NCI-H1105 (cell line): ENCODE data around the gene SMPD3.

Experiments used
- DNase-seq: peaks from one replicate; lab custom pipeline; 2025; lab: John Stamatoyannopoulos, UW

Gene SMPD3

GRCh38 chr16:68382296-68382718 lies 66.0 kb downstream of the SMPD3 start:
- DNase-seq = no peak

GRCh38 chr16:68381363-68381724 lies 67.0 kb downstream of the SMPD3 start:
- no peak for DNase-seq

- no peak for DNase-seq
These were observed 67.5 kb downstream of the SMPD3 start for GRCh38 chr16:68380676-68381362.

GRCh38 chr16:68380348-68380670 lies 68.0 kb downstream of the SMPD3 start:
- DNase-seq = no peak

GRCh38 chr16:68379472-68380347 lies 68.6 kb downstream of the SMPD3 start:
- DNase-seq = no peak

GRCh38 chr16:68378436-68379415 lies 69.6 kb downstream of the SMPD3 start:
- no peak for DNase-seq

- no peak for DNase-seq
These were observed 70.5 kb downstream of the SMPD3 start for GRCh38 chr16:68377667-68378393.

GRCh38 chr16:68377221-68377620 lies 71.1 kb downstream of the SMPD3 start:
- no peak for DNase-seq

- no peak for DNase-seq
These were observed 71.7 kb downstream of the SMPD3 start for GRCh38 chr16:68376590-68376989.

GRCh38 chr16:68375801-68376536 lies 72.3 kb downstream of the SMPD3 start:
- DNase-seq = no peak

GRCh38 chr16:68374961-68375660 lies 73.2 kb downstream of the SMPD3 start:
- no peak for DNase-seq

GRCh38 chr16:68374246-68374805 lies 74.0 kb downstream of the SMPD3 start:
- no peak for DNase-seq

GRCh38 chr16:68373528-68374245 lies 74.6 kb downstream of the SMPD3 start:
- DNase-seq = no peak

GRCh38 chr16:68372806-68373205 lies 75.5 kb downstream of the SMPD3 start:
- DNase-seq = no peak

GRCh38 chr16:68372381-68372720 lies 76.0 kb downstream of the SMPD3 start:
- DNase-seq = no peak

GRCh38 chr16:68371706-68372380 lies 76.5 kb downstream of the SMPD3 start:
- DNase-seq = no peak

- DNase-seq = no peak
These were observed 77.0 kb downstream of the SMPD3 start for GRCh38 chr16:68371276-68371651.

- DNase-seq = no peak
These were observed 77.6 kb downstream of the SMPD3 start for GRCh38 chr16:68370581-68371275.
